IMR-90 (cell line): ENCODE results near the gene RNH1. TPM values are rescaled to one million over a fixed set of nuclear protein-coding genes. Genes with fewer than 3 reads are reported as not detected.

Source experiments
- ATAC-seq: fragments of 200-7000 bp; cut with Tn5 transposase; 2 replicates; pipeline ENCODE4 v1.9.1; 2020; ENCODE audit warnings: low read depth, mild to moderate bottlenecking, moderate library complexity
- BruUV-seq: library from RNA; stranded (reverse); fragments of 400-500 nt; replicated peaks from 2 replicates; lab custom pipeline; 2021; lab: Mats Ljungman, UMichigan
- CTCF ChIA-PET: fragments of 300-600 bp; formaldehyde crosslinking; extraction: SDS; loops from one replicate; lab custom pipeline; 2021; ENCODE audit warnings: antibody characterized with exemption; lab: Yijun Ruan, JAX
- POLR2A ChIA-PET: fragments of 300-600 bp; sonication (Branson Sonifier 250); formaldehyde crosslinking; loops from one replicate; lab custom pipeline; 2022; ENCODE audit warnings: antibody characterized with exemption; ENCODE audit not compliant: unreplicated experiment; lab: Charles Lee
- DNase-seq: peaks from one replicate; pipeline ENCODE4 v3.0.0; 2013
- H2AFZ ChIP-seq: replicated peaks from 2 replicates; pipeline ENCODE3; 2013; ENCODE audit warnings: low read length, mild to moderate bottlenecking; ENCODE audit not compliant: poor library complexity
- H2AK5ac ChIP-seq: 2 replicates; pipeline ENCODE4 v1.6.1; 2013; ENCODE audit warnings: low read depth, low read length, inconsistent platforms
- H2AK9ac ChIP-seq: replicated peaks from 2 replicates; pipeline ENCODE3; 2013; ENCODE audit warnings: mild to moderate bottlenecking, low read depth, low read length, moderate library complexity; ENCODE audit not compliant: poor library complexity
- H2BK120ac ChIP-seq: 2 replicates; pipeline ENCODE4 v1.6.1; 2013; ENCODE audit warnings: low read depth, low read length, inconsistent platforms
- H2BK15ac ChIP-seq: 3 replicates; pipeline ENCODE4 v1.6.1; 2013; ENCODE audit warnings: low read depth, low read length, inconsistent platforms
- H2BK20ac ChIP-seq: 2 replicates; pipeline ENCODE4 v1.6.1; 2013; ENCODE audit warnings: low read depth, mild to moderate bottlenecking, inconsistent platforms, low read length, moderate library complexity
- H2BK5ac ChIP-seq: 2 replicates; pipeline ENCODE4 v1.6.1; 2013; ENCODE audit warnings: mild to moderate bottlenecking, low read depth, low read length, inconsistent platforms; ENCODE audit not compliant: poor library complexity, severe bottlenecking
- H3K14ac ChIP-seq: replicated peaks from 2 replicates; pipeline ENCODE4 v1.6.1; 2013; ENCODE audit warnings: low read depth, low read length, inconsistent platforms
- H3K18ac ChIP-seq: 2 replicates; pipeline ENCODE4 v1.6.1; 2013; ENCODE audit warnings: low read depth, low read length, control low read depth
- H3K23ac ChIP-seq: 2 replicates; pipeline ENCODE4 v1.6.1; 2013; ENCODE audit warnings: low read depth, low read length, inconsistent platforms
- H3K27ac ChIP-seq: 2 replicates; pipeline ENCODE4 v1.5.1; 2013; ENCODE audit warnings: mild to moderate bottlenecking, control low read depth, low read length; ENCODE audit not compliant: insufficient read depth
- H3K27me3 ChIP-seq: 2 replicates; pipeline ENCODE4 v1.6.1; 2013; ENCODE audit warnings: low read length; ENCODE audit not compliant: control insufficient read depth, insufficient read depth
- H3K36me3 ChIP-seq: 2 replicates; pipeline ENCODE4 v1.6.1; 2013; ENCODE audit warnings: low read length, mixed read lengths; ENCODE audit not compliant: control insufficient read depth, insufficient read depth
- H3K4ac ChIP-seq: 2 replicates; pipeline ENCODE4 v1.6.1; 2013; ENCODE audit warnings: low read depth, low read length, inconsistent platforms
- H3K4me1 ChIP-seq: 2 replicates; pipeline ENCODE4 v1.6.1; 2013; ENCODE audit warnings: low read length, mixed read lengths; ENCODE audit not compliant: control insufficient read depth, insufficient read depth
- H3K4me2 ChIP-seq: 2 replicates; pipeline ENCODE4 v1.6.1; 2013; ENCODE audit warnings: low read depth, mild to moderate bottlenecking, control low read depth, low read length, moderate library complexity
- H3K4me3 ChIP-seq: 2 replicates; pipeline ENCODE4 v1.5.1; 2013; ENCODE audit warnings: low read depth, mild to moderate bottlenecking, control low read depth, low read length, moderate library complexity; ENCODE audit not compliant: insufficient read depth
- H3K56ac ChIP-seq: 2 replicates; pipeline ENCODE4 v1.6.1; 2013; ENCODE audit warnings: low read length, inconsistent platforms; ENCODE audit not compliant: insufficient read depth; ENCODE audit errors: extremely low read depth
- H3K79me1 ChIP-seq, 2 experiments: 2 replicates each; pipeline ENCODE4 v1.6.1; 2013; ENCODE audit warnings: low read length in 2 of 2, inconsistent platforms in 1 of 2, low read depth in 1 of 2
- H3K9ac ChIP-seq: 2 replicates; pipeline ENCODE4 v1.6.1; 2013; ENCODE audit warnings: low read depth, low read length, control low read depth
- H3K9me1 ChIP-seq: 2 replicates; pipeline ENCODE4 v1.6.1; 2013; ENCODE audit warnings: low read length, inconsistent platforms; ENCODE audit not compliant: insufficient read depth
- H3K9me3 ChIP-seq: 2 replicates; pipeline ENCODE4 v1.6.1; 2013; ENCODE audit warnings: low read length; ENCODE audit not compliant: control insufficient read depth, insufficient read depth
- H4K20me1 ChIP-seq: 2 replicates; pipeline ENCODE4 v1.6.1; 2013; ENCODE audit warnings: low read length, inconsistent platforms; ENCODE audit not compliant: insufficient read depth
- H4K5ac ChIP-seq: 2 replicates; pipeline ENCODE4 v1.6.1; 2013; ENCODE audit warnings: mild to moderate bottlenecking, low read depth, low read length, control low read depth
- H4K8ac ChIP-seq, 2 experiments: 2 replicates each; pipeline ENCODE4 v1.6.1; 2013; ENCODE audit warnings: low read depth in 2 of 2, low read length in 2 of 2, control low read depth in 1 of 2, inconsistent platforms in 1 of 2
- H4K91ac ChIP-seq: 2 replicates; pipeline ENCODE4 v1.6.1; 2013; ENCODE audit warnings: low read depth, low read length, inconsistent platforms; ENCODE audit not compliant: insufficient read depth
- BHLHE40 ChIP-seq: fragments of 150-350 bp; IDR thresholded peaks from 2 replicates; pipeline ENCODE4 v1.6.1; 2016; ENCODE audit warnings: mild to moderate bottlenecking, low read depth, low read length
- CEBPB ChIP-seq: IDR thresholded peaks from 2 replicates; pipeline ENCODE4 v1.6.1; 2012; ENCODE audit warnings: low read depth, low read length, improper control_type of control experiment
- CHD1 ChIP-seq: IDR thresholded peaks from 2 replicates; pipeline ENCODE4 v1.6.1; 2012; ENCODE audit warnings: low read depth, low read length, improper control_type of control experiment
- ELK1 ChIP-seq: fragments of 150-350 bp; IDR thresholded peaks from 2 replicates; pipeline ENCODE4 v1.6.1; 2016; ENCODE audit warnings: low read depth, mild to moderate bottlenecking, low read length, moderate library complexity, borderline replicate concordance
- FOS ChIP-seq: fragments of 150-350 bp; IDR thresholded peaks from 2 replicates; pipeline ENCODE4 v1.6.1; 2016; ENCODE audit warnings: low read depth, low read length
- MAFK ChIP-seq: IDR thresholded peaks from 2 replicates; pipeline ENCODE4 v1.6.1; 2012; ENCODE audit warnings: low read depth, low read length, improper control_type of control experiment
- MAZ ChIP-seq: IDR thresholded peaks from 2 replicates; pipeline ENCODE4 v1.6.1; 2012; ENCODE audit warnings: low read depth, mild to moderate bottlenecking, low read length, improper control_type of control experiment, moderate library complexity, borderline replicate concordance
- MXI1 ChIP-seq: IDR thresholded peaks from 2 replicates; pipeline ENCODE4 v1.6.1; 2012; ENCODE audit warnings: low read depth, mild to moderate bottlenecking, low read length, moderate library complexity, borderline replicate concordance
- NFE2L2 ChIP-seq: fragments of 150-350 bp; IDR thresholded peaks from 2 replicates; pipeline ENCODE4 v1.6.1; 2016; ENCODE audit warnings: low read depth, mild to moderate bottlenecking, low read length
- POLR2A ChIP-seq: IDR thresholded peaks from 2 replicates; pipeline ENCODE4 v1.6.1; 2012; ENCODE audit warnings: mild to moderate bottlenecking, low read depth, low read length
- RAD21 ChIP-seq: IDR thresholded peaks from 2 replicates; pipeline ENCODE4 v1.6.1; 2012; ENCODE audit warnings: low read length, improper control_type of control experiment
- RCOR1 ChIP-seq: IDR thresholded peaks from 2 replicates; pipeline ENCODE4 v1.6.1; 2012; ENCODE audit warnings: mild to moderate bottlenecking, low read length, improper control_type of control experiment; ENCODE audit not compliant: insufficient replicate concordance
- RFX5 ChIP-seq: IDR thresholded peaks from 2 replicates; pipeline ENCODE4 v1.8.0; 2012; ENCODE audit warnings: low read depth, mild to moderate bottlenecking, low read length, moderate library complexity
- USF2 ChIP-seq: fragments of 150-350 bp; IDR thresholded peaks from 2 replicates; pipeline ENCODE4 v1.6.1; 2017; ENCODE audit warnings: mild to moderate bottlenecking, antibody characterized with exemption, low read length, low read depth
- WGBS, 2 experiments: methylation state at CpG; one replicate each; pipeline versions ENCODE4 v1.1.5 to v1.1.7; 2013; ENCODE audit warnings: missing lambda C conversion rate in 2 of 2; ENCODE audit not compliant: insufficient read length in 1 of 2; ENCODE audit errors: extremely low coverage in 2 of 2; 5-methylcytosine and 5-hydroxymethylcytosine counted together
- dilution Hi-C: fragments of 300-500 bp; cut with HindIII; formaldehyde crosslinking; loops from one replicate; pipeline ENCODE4 v1.14.3; 2018; ENCODE audit warnings: low sequenced_read_pairs; ENCODE audit not compliant: unreplicated experiment
- in situ Hi-C: fragments of 300-500 bp; cut with MboI; formaldehyde crosslinking; loops from 3 replicates; pipeline ENCODE4 v1.14.3; 2019; ENCODE audit warnings: low sequenced_read_pairs, inconsistent platforms, mixed read lengths
- intact Hi-C: fragments of 100-400 bp; cut with micrococcal nuclease; formaldehyde crosslinking; loops from 2 replicates; pipeline ENCODE4 v1.10.0; 2022
- polyA plus RNA-seq, 3 experiments: library from polyadenylated mRNA; depleted of rRNA; stranded (reverse); fragments of >200 nt; gene quantifications; 2 replicates each; pipeline ENCODE4 v1.2.3, GENCODE V29; 2012; ENCODE audit warnings: low replicate concordance in 1 of 3
- total RNA-seq: library from RNA; depleted of rRNA; stranded (reverse); fragments of >200 nt; gene quantifications from 2 replicates; pipeline ENCODE4 v1.2.3, GENCODE V29; 2012

The RNH1 gene
- total and polyA plus RNA-seq, 2 of the 4 experiments (the other 2 are of a cell fraction) = 138 to 247 TPM

- 26% methylated on average over 41 of the region's 72 CpGs; no CpG with 5 or more reads in 1 of the 2 experiments for WGBS, 2 experiments
- peaks cover 5% of the 10 kb centered on the region for H3K9me1 ChIP-seq
- no peak overlapping the region for H2BK5ac ChIP-seq
- no peak overlapping the region for H3K56ac ChIP-seq
- H2BK120ac ChIP-seq = no peak overlapping the region; the same call in 1 of the 2 replicates
- peak overlapping the region; percentile 27 for H3K27ac ChIP-seq
- ChIA-PET CTCF (interaction anchor here (1.3 kb wide), 1 partner anchor 35 kb away, joined by 5 read pairs; no protein-coding TSS in a partner anchor), POLR2A (no interaction called here)
- no peak overlapping the region; the same call in 1 of the 2 replicates for H3K18ac ChIP-seq
- H3K79me1 ChIP-seq = peaks cover 31 to 83% of the 10 kb centered on the region in 2 experiments
- H4K91ac ChIP-seq = peak overlapping the region; percentile 63; the same call in 1 of the 2 replicates
- H3K4me1 ChIP-seq = peaks cover 12% of the 10 kb centered on the region
- H3K9me3 ChIP-seq = no peaks in the 10 kb centered on the region
- DNase-seq = no peak
- H3K4me2 ChIP-seq = peak overlapping the region; percentile 68
- no TSS peak for BruUV-seq
- peak overlapping the region; percentile 77 for H2AFZ ChIP-seq
- peak overlapping the region; percentile 30 for H3K23ac ChIP-seq
- H3K4ac ChIP-seq = peak overlapping the region; percentile 76
- H4K20me1 ChIP-seq = peaks cover 15% of the 10 kb centered on the region
- peak overlapping the region; percentile 22; the same call in 1 of the 2 replicates for H4K5ac ChIP-seq
- dilution Hi-C loops = no loop called here
- no peaks in the 10 kb centered on the region for H3K27me3 ChIP-seq
- peak overlapping the region; percentile 47 for H3K9ac ChIP-seq
- peak overlapping the region; percentile 68 for H2AK9ac ChIP-seq
- peak overlapping the region; percentile 29 for H3K4me3 ChIP-seq
- ATAC-seq = no peak
- peak overlapping the region; percentile 77 for H3K14ac ChIP-seq
- no peak overlapping the region; the same call in 1 of the 2 replicates for H2BK20ac ChIP-seq
- intact Hi-C loops = no loop called here
- no peak overlapping the region for H2BK15ac ChIP-seq
- in situ Hi-C loops = no loop called here
- H4K8ac ChIP-seq = peak overlapping the region; percentile 24 to 74; a peak in 2 of 4 replicates
- H3K36me3 ChIP-seq = peaks cover 27% of the 10 kb centered on the region
- H2AK5ac ChIP-seq = peak overlapping the region; percentile 49
- TF ChIP-seq RFX5 = no peak
- no peak for TF ChIP-seq CEBPB
- TF ChIP-seq BHLHE40 = no peak
- TF ChIP-seq POLR2A = no peak
- TF ChIP-seq MAZ = no peak
- TF ChIP-seq RAD21 = no peak
- TF ChIP-seq NFE2L2 = no peak
- no peak for TF ChIP-seq MXI1
- TF ChIP-seq USF2 = no peak
- no peak for TF ChIP-seq RCOR1
- no peak for TF ChIP-seq FOS
- TF ChIP-seq CHD1 = no peak
- no peak for TF ChIP-seq ELK1
- no peak for TF ChIP-seq MAFK
Observed at GRCh38 chr11:504053-504993, 2.7 kb downstream of the RNH1 start.
